Right lobe of liver (tissue), 4 donors: ENCODE measurements around the gene SPDYC.

ENCODE experiments used
- CTCF ChIP-seq, 4 donors: fragments of 200-600 bp in 3 of 4; fragments of 450-650 bp in 1 of 4; IDR thresholded peaks; one replicate each; pipeline versions ENCODE4 v1.5.1 to v1.8.0; 2016 to 2022; ENCODE audit warnings: antibody characterized with exemption in 4 of 4, mild to moderate bottlenecking in 2 of 4
- POLR2A ChIP-seq: fragments of 450-650 bp; IDR thresholded peaks from one replicate; pipeline ENCODE4 v1.6.1; 2017; ENCODE audit warnings: antibody characterized with exemption, mild to moderate bottlenecking
- donor health status: DM: no; HTN: no; CAD: no.
- donor health status: DM: no; HTN: no; CAD: no.
- donor health status: DM: no; HTN: yes; CAD: no.

- TF ChIP-seq CTCF (IDR thresholded peaks at IDR 0.05): no peak
- TF ChIP-seq POLR2A: peak; percentile 97
Observed at GRCh38 chr11:65134240-65134951, 35.6 kb upstream of the SPDYC start, which contains the start of gene SYVN1.
